Activated CD4-positive, alpha-beta T cell treated with anti-CD3 and anti-CD28 coated beads for 36 hours (primary cell): ENCODE data around the gene SINHCAF. TPM values are rescaled to one million over a fixed set of nuclear protein-coding genes. Genes with fewer than 3 reads are reported as not detected.

ENCODE experiments used
- ATAC-seq: fragments of 200-7000 bp; cut with Tn5 transposase; one replicate; pipeline ENCODE4 v1.10.0; 2021; ENCODE audit warnings: mild to moderate bottlenecking, moderate library complexity
- CTCF ChIA-PET: fragments of 350-600 bp; sonication (Branson Sonifier 250); formaldehyde crosslinking; loops from one replicate; lab custom pipeline; 2021; ENCODE audit warnings: antibody characterized with exemption; lab: Charles Lee
- POLR2A ChIA-PET: fragments of 350-600 bp; sonication (Branson Sonifier 250); formaldehyde crosslinking; loops from one replicate; lab custom pipeline; 2021; ENCODE audit warnings: antibody characterized with exemption, inconsistent platforms; lab: Charles Lee
- DNase-seq: peaks from one replicate; pipeline ENCODE4 v3.0.0-alpha.2; 2020
- H3K27ac Mint-ChIP-seq: one replicate; pipeline ENCODE4 v1.8.0; 2021; ENCODE audit warnings: mixed read lengths
- H3K27me3 Mint-ChIP-seq: one replicate; pipeline ENCODE4 v1.8.0; 2021; ENCODE audit warnings: mixed read lengths
- H3K36me3 Mint-ChIP-seq: one replicate; pipeline ENCODE4 v1.8.0; 2021; ENCODE audit warnings: low read depth, mixed read lengths
- H3K4me1 Mint-ChIP-seq: one replicate; pipeline ENCODE4 v1.8.0; 2021; ENCODE audit warnings: mixed read lengths
- H3K4me3 Mint-ChIP-seq: one replicate; pipeline ENCODE4 v1.8.0; 2021; ENCODE audit warnings: mild to moderate bottlenecking, moderate library complexity, mixed read lengths
- H3K9me3 Mint-ChIP-seq: one replicate; pipeline ENCODE4 v1.8.0; 2021; ENCODE audit warnings: low read depth, mixed read lengths
- intact Hi-C, 2 experiments: fragments of 100-400 bp; cut with DNase I in 1 of 2; cut with micrococcal nuclease in 1 of 2; formaldehyde crosslinking; loops; one replicate each; pipeline versions ENCODE4 v1.14.2 to v1.15.1; 2022 to 2024; cut with DNase I, micrococcal nuclease
- total RNA-seq, 2 experiments: library from RNA; stranded (reverse); gene quantifications; one replicate each; pipeline ENCODE4 v1.2.3, GENCODE V29; 2021

SINHCAF gene
- total RNA-seq, 2 experiments from 2014 or later, result 187 to 211 TPM

- CTCF ChIA-PET, result interaction anchor here (0.6 to 1.9 kb wide), 3 partner anchors 39 to 510 kb away, joined by 3 to 9 read pairs (median 4); no protein-coding TSS in a partner anchor
- Mint-ChIP-seq H3K27ac (no peak overlapping the region), H3K4me3 (no peak overlapping the region), H3K9me3 (peaks cover 2% of the 10 kb centered on the region), H3K36me3 (no peaks in the 10 kb centered on the region), H3K27me3 (peaks cover 15% of the 10 kb centered on the region), H3K4me1 (no peaks in the 10 kb centered on the region)
- ATAC-seq (no peak), DNase-seq (no peak)
- POLR2A ChIA-PET, result no interaction called here
- intact Hi-C loops, result no loop called here
Observed at GRCh38 chr12:31232361-31232965, 93.5 kb downstream of the SINHCAF start.

DNA sequence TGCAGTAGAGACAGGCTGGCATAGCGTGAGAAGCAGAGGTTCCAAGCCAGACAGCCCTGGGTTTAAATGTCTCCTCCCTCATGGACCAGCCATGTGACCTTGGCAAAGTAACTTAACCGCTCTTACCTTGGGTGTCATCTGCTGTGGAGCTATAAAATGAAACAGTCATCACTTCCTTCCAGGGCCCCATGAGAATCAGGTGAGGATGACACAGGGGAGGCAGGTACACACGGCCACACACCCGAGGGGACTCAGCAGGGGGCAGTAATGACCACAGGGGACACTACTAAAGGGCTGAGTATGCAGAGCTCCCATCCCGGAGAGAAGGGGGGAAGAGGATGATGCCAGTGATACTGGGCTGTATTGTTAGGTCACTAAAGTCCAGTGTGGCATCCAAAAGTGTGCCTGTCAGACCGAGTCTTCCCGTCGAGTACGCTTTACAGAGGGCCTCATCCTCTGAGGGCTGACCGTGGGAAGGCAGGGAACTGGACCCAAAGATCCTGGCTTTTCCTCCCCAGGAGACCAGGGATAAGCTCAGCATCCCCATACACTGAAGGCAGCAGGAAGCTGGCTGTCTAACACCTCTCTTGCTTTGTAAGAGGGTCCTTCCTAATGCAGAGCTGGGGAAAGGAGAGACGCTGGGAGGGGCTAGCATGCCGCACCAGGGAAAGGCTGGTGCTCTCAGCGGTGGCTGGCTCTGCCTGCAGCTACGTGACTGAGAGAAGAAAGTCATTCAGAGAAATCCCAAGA lies 94.2 kb downstream of the SINHCAF start:
- H3K27me3 Mint-ChIP-seq, result peaks cover 10% of the 10 kb centered on the region
- H3K36me3 Mint-ChIP-seq, result no peaks in the 10 kb centered on the region
- H3K4me1 Mint-ChIP-seq, result no peaks in the 10 kb centered on the region
- CTCF ChIA-PET, result interaction anchor here (0.9 kb wide), 1 partner anchor 385 kb away, joined by 4 read pairs; no protein-coding TSS in a partner anchor
- intact Hi-C loops, result no loop called here
- DNase-seq (no peak), ATAC-seq (no peak)
- H3K4me3 Mint-ChIP-seq, result no peak overlapping the region
- H3K9me3 Mint-ChIP-seq, result peaks cover 2% of the 10 kb centered on the region
- POLR2A ChIA-PET, result no interaction called here
- H3K27ac Mint-ChIP-seq, result no peak overlapping the region
